GM19035 (cell line): ENCODE results near the gene NKX2-4.
"Not testable (repeated sequence)": the region's sequence is repeated elsewhere in the genome, so short reads cannot be mapped to it uniquely, and the experiment has no call there.

Experiments used
- ATAC-seq: cut with Tn5 transposase; IDR thresholded peaks from one replicate; pipeline ENCODE4 v1.9.1; 2021; ENCODE audit not compliant: unreplicated experiment

NKX2-4 gene

GRCh38 chr20:21394551-21394950, 2.8 kb downstream of the NKX2-4 start:
- no peak for ATAC-seq

GRCh38 chr20:21393816-21394519, 3.4 kb downstream of the NKX2-4 start:
- ATAC-seq = no peak

- no peak for ATAC-seq
Measured at GRCh38 chr20:21393166-21393565, 4.2 kb downstream of the NKX2-4 start.

DNA sequence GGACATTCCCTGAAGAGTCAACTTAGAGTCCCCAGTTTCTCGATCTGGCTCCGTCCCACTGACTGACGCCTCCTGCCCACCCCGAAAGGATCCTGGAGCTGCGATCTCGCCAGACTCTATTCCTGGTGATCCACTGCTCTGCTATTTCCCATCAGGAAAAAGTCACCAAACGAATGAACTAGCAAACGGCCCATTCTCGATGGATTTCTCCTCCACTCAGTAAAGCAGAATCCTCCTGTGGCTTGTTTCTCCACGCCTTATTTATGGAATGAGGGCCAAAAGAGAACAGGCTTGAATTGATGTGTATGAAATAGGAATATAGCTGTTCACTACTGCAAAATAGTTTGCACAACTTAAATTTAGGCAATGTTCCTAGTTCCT, 5.4 kb downstream of the NKX2-4 start:
- no peak for ATAC-seq

DNA sequence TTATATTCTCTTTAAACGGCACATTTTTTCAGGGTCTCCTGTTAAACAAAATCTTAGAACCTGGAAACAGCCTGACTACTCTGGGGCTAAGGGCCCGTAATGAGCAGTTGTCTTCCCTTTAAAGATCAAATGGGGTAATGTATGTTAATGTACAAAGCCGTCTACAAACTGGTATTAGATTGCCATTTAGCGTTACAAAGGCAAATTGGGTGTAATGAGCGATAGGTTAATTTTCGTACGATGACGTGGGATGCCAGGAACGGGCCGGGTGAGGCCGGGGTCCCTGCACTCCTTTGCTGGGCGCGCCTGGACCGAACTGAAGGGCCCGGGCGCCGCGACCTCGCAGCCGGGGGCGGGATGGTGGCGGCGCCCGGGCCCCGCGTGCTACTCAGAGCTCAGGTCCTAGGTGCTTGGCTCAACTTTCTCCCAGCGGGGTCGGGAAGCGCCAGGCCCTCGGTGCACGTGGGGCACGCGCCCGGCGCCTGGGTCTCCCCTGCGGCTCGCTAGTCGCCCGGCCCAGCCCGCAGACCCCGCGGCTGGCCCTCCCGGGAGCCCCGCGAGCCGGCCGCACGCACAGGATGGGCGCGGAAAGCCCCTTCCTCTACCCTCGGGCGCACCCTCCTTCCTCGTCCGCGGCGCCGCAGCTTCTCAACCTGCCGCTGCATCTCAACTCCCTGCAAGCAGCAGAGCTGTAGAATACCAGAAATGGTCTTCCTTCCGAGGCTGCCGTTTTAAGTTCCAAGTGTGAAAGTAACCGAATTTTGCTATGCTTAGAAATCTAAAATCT, 5.9 kb downstream of the NKX2-4 start:
- ATAC-seq = no peak

- ATAC-seq = no peak
Measured at GRCh38 chr20:21390768-21391167, 6.6 kb downstream of the NKX2-4 start.

DNA sequence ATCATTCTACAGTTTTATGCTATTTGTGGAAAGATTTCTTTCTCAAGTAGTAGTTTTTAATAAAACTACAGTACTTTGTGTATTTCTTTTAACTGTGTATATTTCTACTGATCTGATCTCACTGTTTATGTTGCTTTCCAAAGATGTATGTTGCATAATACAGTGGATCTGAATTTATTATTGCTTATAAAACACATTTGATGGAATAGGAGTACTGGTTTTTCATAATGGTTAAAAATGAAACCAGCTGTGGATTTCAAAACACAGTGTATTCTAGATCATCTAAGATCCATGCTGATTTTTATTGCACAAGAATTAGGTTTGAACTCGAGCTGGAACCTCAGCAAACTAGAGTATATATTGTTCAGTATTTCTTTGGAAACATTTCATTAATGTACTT, 8.0 kb downstream of the NKX2-4 start:
- no peak for ATAC-seq

DNA sequence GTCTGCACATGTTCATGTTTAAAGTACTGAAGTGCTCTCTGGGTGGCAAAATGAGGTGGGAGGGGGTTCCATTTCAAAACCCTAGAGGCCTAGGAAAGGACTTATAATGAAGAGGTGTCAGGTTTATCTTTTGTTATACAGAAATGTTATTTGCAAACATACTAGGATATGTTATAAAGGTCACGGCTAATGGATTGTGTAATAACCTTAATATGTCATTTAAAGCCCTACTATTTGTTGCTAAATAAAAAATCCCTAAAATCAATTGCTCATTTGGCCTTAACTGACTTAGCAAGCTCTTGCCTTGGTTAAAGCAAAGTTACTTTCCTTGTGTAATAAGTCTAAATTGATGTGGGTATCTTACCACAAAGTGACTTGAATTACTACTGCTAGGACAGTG, 8.8 kb downstream of the NKX2-4 start:
- ATAC-seq = no peak

GRCh38 chr20:21387528-21387927, 9.8 kb downstream of the NKX2-4 start:
- ATAC-seq = no peak

- no peak for ATAC-seq
Measured at GRCh38 chr20:21386111-21386510, 11.2 kb downstream of the NKX2-4 start.

DNA sequence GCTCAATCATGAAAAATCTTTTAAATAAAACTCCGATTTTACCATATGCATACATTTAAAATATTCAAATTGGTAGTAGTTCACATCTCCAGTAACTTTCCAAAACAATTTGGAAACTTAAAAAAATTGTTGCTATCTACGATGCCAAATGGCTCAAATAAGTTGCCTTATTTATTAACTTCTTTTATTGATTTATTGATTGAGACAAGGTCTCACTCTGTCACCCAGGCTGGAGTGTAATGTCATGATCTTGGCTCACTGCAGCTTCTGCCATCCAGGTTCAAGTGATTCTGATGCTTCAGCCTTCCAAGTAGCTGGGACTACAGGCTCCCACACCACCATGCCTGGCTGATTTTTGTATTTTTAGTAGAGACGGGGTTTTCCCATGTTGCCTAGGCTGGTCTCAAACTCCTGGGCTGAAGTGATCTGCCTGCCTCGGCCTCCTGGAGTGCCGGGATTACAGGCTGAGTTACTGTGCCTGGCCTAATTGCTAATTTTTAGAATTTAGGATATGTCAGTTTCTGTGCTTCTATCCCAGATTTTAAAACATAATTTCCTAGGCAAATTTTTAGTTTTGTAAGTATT, 12.9 kb downstream of the NKX2-4 start:
- ATAC-seq = no peak

DNA sequence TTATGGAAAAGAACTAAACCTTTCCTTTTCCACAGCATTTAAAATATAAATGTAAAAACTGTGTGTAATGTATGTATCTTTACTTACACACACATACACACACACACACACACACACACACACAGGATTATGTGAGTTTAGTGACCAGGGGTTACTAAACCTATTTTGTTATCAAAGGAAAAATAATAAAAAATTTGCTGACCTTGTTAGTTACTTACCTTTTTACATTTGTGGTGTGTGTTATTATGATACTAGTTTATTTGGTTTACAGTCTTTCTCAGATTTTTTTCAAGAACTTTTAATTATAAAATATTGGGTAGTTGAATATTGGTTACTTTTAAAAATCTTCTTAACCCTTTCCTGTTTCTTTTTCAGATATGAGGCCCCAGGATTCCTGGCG, 15.7 kb downstream of the NKX2-4 start:
- ATAC-seq = no peak

DNA sequence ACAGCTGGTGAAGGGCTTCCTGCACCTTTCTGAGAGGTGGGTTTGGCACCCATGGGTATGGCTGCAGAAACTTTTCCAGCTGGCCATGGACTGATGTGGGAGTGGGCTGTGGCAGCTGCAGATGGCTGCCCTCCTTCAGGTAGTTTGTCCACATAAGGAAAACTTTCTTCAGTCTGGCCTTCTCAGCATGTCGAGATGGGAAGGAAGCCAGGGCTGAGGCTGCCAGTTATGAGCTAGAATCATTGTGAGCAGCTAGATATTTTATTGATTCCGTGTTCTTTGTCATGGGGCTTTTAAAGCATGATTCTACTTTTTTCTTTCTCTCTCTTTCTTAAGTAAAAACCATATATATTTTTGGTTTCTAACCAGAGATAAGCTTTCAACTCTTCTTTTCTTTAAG, 16.6 kb downstream of the NKX2-4 start:
- no peak for ATAC-seq

GRCh38 chr20:21378259-21378658, 19.1 kb downstream of the NKX2-4 start:
- ATAC-seq = no peak

GRCh38 chr20:21377701-21378100, 19.6 kb downstream of the NKX2-4 start:
- no peak for ATAC-seq

GRCh38 chr20:21376626-21377025, 20.7 kb downstream of the NKX2-4 start:
- no peak for ATAC-seq

DNA sequence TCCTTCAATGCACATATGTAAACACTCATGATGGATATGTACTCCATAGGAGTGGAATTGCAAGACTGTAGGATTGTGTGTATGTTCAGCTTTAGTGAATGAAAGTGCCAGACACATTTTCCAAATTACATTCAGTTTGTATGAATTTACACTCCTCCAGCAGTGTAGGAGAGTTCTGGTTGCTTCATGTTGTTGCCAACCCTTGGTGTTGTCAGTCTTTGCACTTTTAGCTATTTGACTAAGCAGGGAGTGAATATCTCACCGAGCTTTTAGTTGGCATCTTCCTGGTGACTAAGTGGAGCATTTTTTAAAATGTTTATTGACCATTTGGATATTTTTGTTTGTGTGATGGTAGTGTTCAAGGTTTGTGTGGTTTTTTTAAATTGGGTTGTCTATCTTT, 23.9 kb downstream of the NKX2-4 start:
- ATAC-seq = no peak

- no peak for ATAC-seq
Measured at GRCh38 chr20:21372016-21372415, 25.3 kb downstream of the NKX2-4 start.

DNA sequence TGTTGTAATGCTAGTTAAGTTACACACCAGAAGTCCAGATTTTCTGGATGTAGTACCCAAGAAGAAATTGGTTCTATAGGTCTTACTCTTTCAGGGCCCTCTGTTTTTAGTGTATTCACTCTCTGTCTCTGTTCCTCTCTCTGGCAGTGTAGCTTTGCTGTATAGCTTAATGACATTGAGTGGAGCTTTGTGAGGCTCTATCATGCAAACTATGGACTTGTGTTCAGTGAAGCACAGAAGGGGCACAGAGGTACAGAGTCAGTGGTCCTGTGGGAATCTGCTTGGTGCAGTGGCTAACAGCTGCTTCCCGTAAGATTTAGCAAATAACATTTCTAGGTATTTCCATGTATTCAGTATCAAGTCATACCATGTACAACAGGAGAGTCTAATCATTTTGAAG, 26.1 kb downstream of the NKX2-4 start:
- no peak for ATAC-seq

- no peak for ATAC-seq
Measured at GRCh38 chr20:21368791-21369190, 28.5 kb downstream of the NKX2-4 start.

GRCh38 chr20:21366273-21366672, 31.1 kb downstream of the NKX2-4 start:
- not testable (repeated sequence) for ATAC-seq

DNA sequence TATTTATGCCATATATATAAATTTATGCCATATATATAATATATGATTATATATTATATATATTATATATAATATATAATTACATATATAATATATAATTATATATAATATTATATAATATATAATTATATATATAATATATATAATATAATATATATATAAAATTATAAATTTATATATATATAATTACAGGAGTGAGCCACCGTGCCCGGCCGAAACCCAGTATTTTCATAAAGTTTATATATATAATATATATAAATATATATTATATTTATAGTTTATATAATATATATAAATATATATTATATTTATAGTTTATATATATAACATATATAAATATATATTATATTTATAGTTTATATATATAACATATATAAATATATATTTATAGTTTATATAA, 31.6 kb downstream of the NKX2-4 start:
- no peak for ATAC-seq
